ENCODE results near the gene NEK11. TPM values are rescaled to one million over a fixed set of nuclear protein-coding genes. Genes with fewer than 3 reads are reported as not detected.

Gene NEK11
- 3.8 to 5.2 TPM (median 4.0 TPM) in 5 replicates for total RNA-seq (2022; extraction: Qiagen RNA extraction; ENCODE audit: low read depth)

GRCh38 chr3:131026321-131027151 is at the start of gene NEK11, which contains the start of gene ASTE1:
Gene NEK11 (plus strand): TSS chr3:131026877. CDS start chr3:131029709, 2,832 bp downstream.
Gene ASTE1 (minus strand): TSS chr3:131026825. CDS start chr3:131025306, 1,519 bp downstream.

GRCh38 chr3:131381445-131382291 is 355.0 kb downstream of the NEK11 start, which contains the start of gene NUDT16:
Gene NUDT16 (plus strand): TSS chr3:131381774. CDS start chr3:131381805, 31 bp downstream.

Other genes starting within 250 kb of the NEK11 start
- gene ATP2C1, start 132.8 kb upstream of the NEK11 start, total RNA-seq (2022; extraction: Qiagen RNA extraction; ENCODE audit: low read depth): 19.6 to 33.0 TPM (median 30.7 TPM) in 5 replicates
- 4.4 to 5.3 TPM (median 4.5 TPM) in 5 replicates for gene ASTE1, start 52 bp upstream of the NEK11 start, total RNA-seq (2022; extraction: Qiagen RNA extraction; ENCODE audit: low read depth)